ENCODE measurements around the gene ATE1. TPM values are rescaled to one million over a fixed set of nuclear protein-coding genes. Genes with fewer than 3 reads are reported as not detected.

The ATE1 gene
- total and polyA plus RNA-seq, 2 of the 4 experiments (the other 2 are of a cell fraction), result 6.4 to 27.8 TPM

- Histone ChIP-seq H3K79me1 (ENCODE audit: low read depth in 1 of 2, low read length in 2 of 2) (no peaks in the 10 kb centered on the region), H3K4me2 (ENCODE audit: low read depth, low read length) (no peak overlapping the region), H3K9me3 (ENCODE audit: control insufficient read depth, insufficient read depth, low read length) (no peaks in the 10 kb centered on the region), H2AFZ (replicated peaks; ENCODE audit: low read length, poor library complexity) (no peak overlapping the region), H3K27me3 (ENCODE audit: control insufficient read depth, insufficient read depth, low read length) (no peaks in the 10 kb centered on the region), H3K9ac (ENCODE audit: low read depth, low read length) (no peak overlapping the region), H2AK5ac (ENCODE audit: low read depth, low read length) (no peak overlapping the region), H3K23ac (ENCODE audit: low read depth, low read length) (no peak overlapping the region), H2AK9ac (replicated peaks; ENCODE audit: low read depth, low read length, poor library complexity) (no peak overlapping the region), H4K8ac (ENCODE audit: low read depth in 2 of 2, low read length in 2 of 2) (no peak overlapping the region), H3K56ac (ENCODE audit: extremely low read depth, insufficient read depth, low read length) (no peak overlapping the region), H3K4me1 (ENCODE audit: control insufficient read depth, insufficient read depth, low read length) (no peaks in the 10 kb centered on the region), H3K4me3 (ENCODE audit: insufficient read depth, low read depth, low read length) (no peak overlapping the region), H3K4ac (ENCODE audit: low read depth, low read length) (no peak overlapping the region), H4K91ac (ENCODE audit: insufficient read depth, low read depth, low read length) (no peak overlapping the region), H2BK20ac (ENCODE audit: low read depth, low read length) (no peak overlapping the region), H3K27ac (ENCODE audit: insufficient read depth, low read length) (no peak overlapping the region), H2BK120ac (ENCODE audit: low read depth, low read length) (no peak overlapping the region), H3K18ac (ENCODE audit: low read depth, low read length) (no peak overlapping the region), H3K36me3 (ENCODE audit: control insufficient read depth, insufficient read depth, low read length) (peaks cover 5% of the 10 kb centered on the region), H3K9me1 (ENCODE audit: insufficient read depth, low read length) (no peaks in the 10 kb centered on the region; the same call in 1 of the 2 replicates), H4K5ac (ENCODE audit: low read depth, low read length) (no peak overlapping the region), H2BK15ac (ENCODE audit: low read depth, low read length) (no peak overlapping the region), H2BK5ac (ENCODE audit: low read depth, low read length, poor library complexity, severe bottlenecking) (no peak overlapping the region), H4K20me1 (ENCODE audit: insufficient read depth, low read length) (no peaks in the 10 kb centered on the region), H3K14ac (replicated peaks; ENCODE audit: low read depth, low read length) (no peak overlapping the region)
- ChIA-PET CTCF (interaction anchor here (0.6 kb wide), 1 partner anchor 65 kb away, joined by 3 read pairs; no protein-coding TSS in a partner anchor), POLR2A (ENCODE audit: unreplicated experiment) (no interaction called here)
- dilution Hi-C loops (cut with HindIII; ENCODE audit: low sequenced_read_pairs, unreplicated experiment), result no loop called here
- intact Hi-C loops (cut with micrococcal nuclease), result no loop called here
- no peak for DNase-seq
- no TSS peak for BruUV-seq (replicated peaks)
- TF ChIP-seq CHD1 (IDR thresholded peaks at IDR 0.05; ENCODE audit: low read depth, low read length) (no peak), RAD21 (IDR thresholded peaks at IDR 0.05; ENCODE audit: low read length) (no peak), CTCF (conservative IDR thresholded peaks at IDR 0.05; ENCODE audit: low read depth, low read length) (no peak), BHLHE40 (IDR thresholded peaks at IDR 0.05; ENCODE audit: low read depth, low read length) (no peak), NFE2L2 (IDR thresholded peaks at IDR 0.05; ENCODE audit: low read depth, low read length) (no peak), CEBPB (IDR thresholded peaks at IDR 0.05; ENCODE audit: low read depth, low read length) (no peak), USF2 (IDR thresholded peaks at IDR 0.05; ENCODE audit: low read depth, low read length) (no peak), FOS (IDR thresholded peaks at IDR 0.05; ENCODE audit: low read depth, low read length) (no peak), MXI1 (IDR thresholded peaks at IDR 0.05; ENCODE audit: borderline replicate concordance, low read depth, low read length) (no peak), SMC3 (IDR thresholded peaks at IDR 0.05; ENCODE audit: low read depth, low read length) (no peak), POLR2A (IDR thresholded peaks at IDR 0.05; ENCODE audit: low read depth, low read length) (no peak), MAZ (IDR thresholded peaks at IDR 0.05; ENCODE audit: borderline replicate concordance, low read depth, low read length) (no peak), RFX5 (IDR thresholded peaks at IDR 0.05; ENCODE audit: low read depth, low read length) (no peak), RCOR1 (IDR thresholded peaks at IDR 0.05; ENCODE audit: insufficient replicate concordance, low read length) (no peak), ELK1 (IDR thresholded peaks at IDR 0.05; ENCODE audit: borderline replicate concordance, low read depth, low read length) (no peak), MAFK (IDR thresholded peaks at IDR 0.05; ENCODE audit: low read depth, low read length) (no peak)
- no CpG with 5 or more reads among the region's 5 CpGs for WGBS, 2 experiments (ENCODE audit: extremely low coverage in 2 of 2, insufficient read length in 1 of 2)
- ATAC-seq (ENCODE audit: low read depth), result no peak
- in situ Hi-C loops (cut with MboI; ENCODE audit: low sequenced_read_pairs), result no loop called here
These were observed 63.7 kb downstream of the ATE1 start for GRCh38 chr10:121864168-121864567.
